Activated CD8-positive, alpha-beta memory T cell treated with anti-CD3 and anti-CD28 coated beads for 24 hours (primary cell): Measurements from ENCODE around the gene MBP.
A peak's percentile ranks its signal among the peaks of the same experiment; 100 is the strongest.

ENCODE experiments used
- DNase-seq: peaks from one replicate; pipeline ENCODE4 v3.0.0-alpha.2; 2020

Gene MBP

GRCh38 chr18:77132369-77133050, at the start of gene MBP:
MBP (minus strand) TSS chr18:77132783; CDS start chr18:77105261, 27,522 bp downstream.
- peak; percentile 88 for DNase-seq

GRCh38 chr18:77181950-77182707, 49.5 kb upstream of the MBP start:
- no peak for DNase-seq

DNA sequence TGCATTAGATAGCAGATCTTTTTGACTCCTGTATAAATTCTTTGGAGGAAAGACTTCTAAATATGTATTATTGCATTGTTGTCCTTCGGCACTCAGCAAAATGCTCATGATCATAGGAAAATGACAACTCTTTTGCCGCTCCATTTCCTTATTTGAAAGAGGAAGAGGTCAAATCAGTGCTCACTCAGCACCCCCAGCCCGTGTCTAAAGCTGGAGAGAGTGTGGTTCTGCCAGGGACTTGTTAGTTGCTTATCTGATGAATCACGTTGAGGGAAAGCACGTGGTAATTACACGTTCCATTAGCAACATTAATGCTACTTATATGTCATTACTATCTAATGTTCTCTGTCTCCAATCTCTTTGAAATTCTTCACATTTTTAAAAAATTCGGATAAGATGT, 46.0 kb upstream of the MBP start:
- no peak for DNase-seq

- DNase-seq: no peak
Observed at GRCh38 chr18:77177009-77177408, 44.4 kb upstream of the MBP start.

- DNase-seq: no peak
Observed at GRCh38 chr18:77173275-77174030, 40.9 kb upstream of the MBP start.

GRCh38 chr18:77170890-77171410, 38.4 kb upstream of the MBP start:
- no peak for DNase-seq

GRCh38 chr18:77168811-77169311, 36.3 kb upstream of the MBP start:
- no peak for DNase-seq

DNA sequence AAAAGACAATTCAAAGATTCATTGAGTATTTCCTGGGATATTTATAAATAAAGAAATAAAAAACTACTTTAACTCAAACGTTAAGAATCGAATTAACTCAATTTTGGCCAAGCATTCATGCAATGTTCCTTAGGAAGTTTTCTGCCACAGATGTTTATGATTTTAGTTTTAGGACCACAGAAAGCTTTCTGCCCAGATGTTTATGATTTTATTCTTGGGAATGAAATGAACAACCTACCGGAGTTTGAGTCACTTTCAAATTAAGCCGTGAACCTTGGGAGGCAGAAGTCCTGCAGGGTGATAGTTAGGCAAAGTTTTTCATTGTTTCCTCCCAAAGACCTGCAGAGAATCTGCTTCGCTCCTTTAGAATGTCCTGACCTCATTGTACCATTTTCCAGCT, 34.7 kb upstream of the MBP start:
- no peak for DNase-seq

- DNase-seq: no peak
Observed at GRCh38 chr18:77166523-77166922, 33.9 kb upstream of the MBP start.

DNA sequence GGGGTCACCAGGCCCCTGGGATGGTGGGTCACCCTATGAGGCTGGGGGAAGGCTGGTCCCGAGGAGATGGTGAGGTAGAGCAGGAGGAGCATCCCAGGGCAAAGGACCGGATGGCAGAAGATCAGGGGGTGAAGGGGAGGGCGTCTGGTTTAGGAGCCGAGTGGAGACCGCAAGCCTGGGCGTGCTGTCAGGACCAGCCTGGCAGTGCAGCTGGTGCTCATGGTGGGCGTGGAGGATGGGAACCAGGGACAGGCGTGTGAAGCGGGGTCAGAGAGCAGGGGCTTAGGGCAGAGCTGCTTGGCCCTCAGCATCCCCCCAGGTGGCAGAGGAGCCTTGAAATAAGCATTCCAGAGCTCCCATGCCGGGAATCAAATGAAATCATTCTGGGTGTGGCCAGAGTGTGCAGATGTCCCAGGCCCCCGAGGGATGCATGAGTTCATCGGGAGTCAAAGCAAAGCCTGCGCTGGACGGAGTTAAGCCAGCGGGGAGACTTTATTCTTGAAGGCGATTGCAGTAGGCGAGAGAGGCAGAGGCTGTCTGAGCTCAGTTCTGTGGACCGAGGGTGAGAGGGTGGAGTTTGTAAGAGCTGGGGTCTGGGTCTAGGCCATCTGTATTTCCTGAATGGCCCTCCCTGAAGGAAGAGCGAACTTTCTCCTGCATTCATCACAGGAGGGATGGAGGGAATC, 33.1 kb upstream of the MBP start:
- DNase-seq: no peak

- no peak for DNase-seq
Observed at GRCh38 chr18:77164763-77165485, 32.3 kb upstream of the MBP start.

GRCh38 chr18:77164026-77164425, 31.4 kb upstream of the MBP start:
- DNase-seq: peak; percentile 43

GRCh38 chr18:77162580-77162979, 30.0 kb upstream of the MBP start:
- DNase-seq: peak; percentile 30

DNA sequence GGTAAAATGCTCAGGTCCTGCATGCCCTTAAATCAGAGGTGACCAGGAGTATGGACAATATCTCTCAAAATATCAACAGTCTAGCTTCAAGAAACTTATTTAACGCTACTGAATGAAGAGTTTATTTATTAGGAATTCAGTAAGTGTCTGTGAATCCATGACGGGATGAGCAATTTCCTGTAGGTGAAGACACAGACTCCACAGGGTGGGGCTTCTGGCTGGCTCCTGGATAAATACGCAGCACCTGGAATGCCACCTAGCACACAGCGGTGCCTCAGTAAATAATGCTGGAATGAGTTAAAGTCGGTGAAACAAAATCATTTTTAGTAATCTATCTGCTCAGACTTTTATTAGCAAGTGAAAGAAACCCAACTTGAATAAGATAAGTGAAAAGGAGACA, 29.4 kb upstream of the MBP start:
- DNase-seq: no peak

DNA sequence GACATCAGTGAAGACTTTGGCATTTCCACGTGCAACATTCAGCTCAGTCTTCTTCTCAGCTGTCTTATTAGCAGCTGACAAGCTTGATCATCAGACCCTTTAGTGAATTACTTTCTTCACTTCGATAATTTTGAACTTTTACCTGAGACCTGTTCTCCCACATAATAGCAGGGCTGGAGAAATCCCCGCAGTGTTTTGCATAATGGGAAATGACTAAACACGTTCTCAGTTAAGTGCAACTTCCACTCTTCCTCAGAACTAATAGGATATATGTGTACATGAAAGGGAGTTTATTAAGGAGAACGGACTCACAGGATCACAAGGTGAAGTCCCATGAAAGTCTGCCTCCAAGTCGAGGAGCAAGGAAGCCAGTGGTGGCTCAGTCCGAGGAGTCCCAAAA, 28.8 kb upstream of the MBP start:
- DNase-seq: peak; percentile 32

GRCh38 chr18:77160515-77160914, 27.9 kb upstream of the MBP start:
- peak; percentile 4 for DNase-seq

DNA sequence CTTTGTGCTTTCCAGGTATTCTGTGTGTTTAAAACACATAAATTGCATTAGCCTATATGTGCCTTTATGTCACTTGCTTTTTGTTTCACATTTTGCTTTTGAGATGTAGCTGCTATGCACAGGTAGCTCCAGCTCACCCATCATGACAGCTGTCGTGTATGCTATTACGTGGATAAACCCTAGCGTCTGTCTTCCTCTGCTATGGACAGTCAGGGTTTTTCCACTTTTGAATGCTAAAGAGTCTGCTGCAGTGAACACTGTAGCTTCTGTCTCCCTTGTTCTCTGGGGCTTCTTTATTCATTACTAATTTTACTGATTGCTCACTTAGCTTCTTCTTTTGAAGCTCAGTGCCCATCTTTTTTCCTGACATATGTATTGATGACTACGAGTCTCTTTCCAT, 24.7 kb upstream of the MBP start:
- no peak for DNase-seq

GRCh38 chr18:77155031-77155430, 22.4 kb upstream of the MBP start:
- DNase-seq: no peak

DNA sequence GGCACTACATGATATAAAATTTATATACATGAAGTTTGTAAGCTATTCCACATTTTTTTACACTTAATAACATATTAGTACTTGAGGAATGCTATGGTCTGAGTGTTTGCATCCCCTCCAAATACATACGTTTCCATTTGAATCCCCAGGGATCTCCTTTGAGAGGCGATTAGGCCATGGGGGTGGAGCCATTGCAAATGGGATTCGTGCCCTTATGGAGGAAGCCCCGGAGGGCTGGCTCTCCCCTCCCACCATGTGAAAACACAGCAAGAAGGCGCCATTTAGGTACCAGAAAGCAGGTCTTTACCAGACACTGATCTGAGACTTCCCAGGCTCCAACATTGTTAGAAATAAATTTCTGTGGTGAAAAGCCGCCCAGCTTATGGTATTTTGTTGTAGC, 20.8 kb upstream of the MBP start:
- DNase-seq: no peak

GRCh38 chr18:77151772-77152520, 19.4 kb upstream of the MBP start:
- DNase-seq: peak; percentile 33

DNA sequence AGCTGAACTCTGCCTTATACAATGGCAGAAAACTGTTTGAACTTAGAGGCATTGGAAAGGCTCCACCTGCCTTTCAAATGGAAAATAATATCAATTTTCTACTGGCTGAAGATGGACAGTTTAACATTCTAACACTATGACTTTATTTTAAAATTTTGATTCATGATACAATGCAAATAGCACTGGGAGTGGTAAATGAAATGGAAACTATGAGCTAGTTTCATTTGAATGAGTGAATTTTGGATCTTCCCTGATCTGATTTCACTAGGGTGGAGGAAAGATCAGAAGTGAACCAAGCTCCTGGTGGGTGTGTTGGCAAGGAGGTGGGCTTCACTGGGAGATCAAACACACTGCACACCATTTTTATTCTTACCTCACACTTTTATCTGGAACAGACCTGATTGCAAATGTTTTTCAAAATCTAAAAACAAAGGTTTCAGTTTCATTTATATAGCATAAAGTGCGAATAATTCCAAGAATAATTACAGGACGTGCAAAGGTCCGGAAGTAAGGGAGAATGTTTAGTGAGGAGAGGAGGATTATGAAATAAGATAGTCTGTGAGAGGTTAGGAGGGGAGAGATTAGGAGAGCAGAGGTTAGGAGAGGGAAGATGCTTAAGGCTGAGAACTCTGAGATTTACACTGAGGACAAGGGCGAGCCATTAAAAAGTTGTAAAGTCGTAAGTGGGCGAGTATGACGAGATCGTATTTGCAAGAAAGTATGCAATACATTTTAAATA, 18.6 kb upstream of the MBP start:
- DNase-seq: no peak
